GM21515 (cell line): ENCODE measurements around the gene TRPM2.

Source experiments
- ATAC-seq: cut with Tn5 transposase; IDR thresholded peaks from one replicate; pipeline ENCODE4 v1.9.1; 2021; ENCODE audit not compliant: unreplicated experiment

TRPM2 gene

GRCh38 chr21:44353191-44353970, at the start of gene TRPM2:
TRPM2 (plus strand) TSS chr21:44353621; CDS start chr21:44353701, 80 bp downstream.
- ATAC-seq = no peak

GRCh38 chr21:44304011-44304616, 49.3 kb upstream of the TRPM2 start:
- no peak for ATAC-seq

GRCh38 chr21:44304877-44305293, 48.5 kb upstream of the TRPM2 start:
- no peak for ATAC-seq

GRCh38 chr21:44305691-44306090, 47.7 kb upstream of the TRPM2 start:
- ATAC-seq = no peak

GRCh38 chr21:44306936-44307704, 46.3 kb upstream of the TRPM2 start:
- no peak for ATAC-seq

- ATAC-seq = no peak
Measured at GRCh38 chr21:44310628-44311507, 42.6 kb upstream of the TRPM2 start.

- ATAC-seq = no peak
Measured at GRCh38 chr21:44312089-44312488, 41.3 kb upstream of the TRPM2 start.

- ATAC-seq = no peak
Measured at GRCh38 chr21:44312716-44313115, 40.7 kb upstream of the TRPM2 start.

GRCh38 chr21:44313451-44313850, 40.0 kb upstream of the TRPM2 start:
- ATAC-seq = no peak

- ATAC-seq = no peak
Measured at GRCh38 chr21:44314128-44314527, 39.3 kb upstream of the TRPM2 start.

GRCh38 chr21:44314561-44314960, 38.9 kb upstream of the TRPM2 start:
- ATAC-seq = no peak

GRCh38 chr21:44315691-44316203, 37.7 kb upstream of the TRPM2 start:
- no peak for ATAC-seq

GRCh38 chr21:44316277-44316900, 37.0 kb upstream of the TRPM2 start:
- ATAC-seq = no peak

- ATAC-seq = no peak
Measured at GRCh38 chr21:44317241-44317782, 36.1 kb upstream of the TRPM2 start.

- no peak for ATAC-seq
Measured at GRCh38 chr21:44317871-44318270, 35.5 kb upstream of the TRPM2 start.

GRCh38 chr21:44318489-44319285, 34.7 kb upstream of the TRPM2 start:
- no peak for ATAC-seq

GRCh38 chr21:44319407-44320065, 33.9 kb upstream of the TRPM2 start:
- no peak for ATAC-seq

- ATAC-seq = no peak
Measured at GRCh38 chr21:44320847-44321246, 32.6 kb upstream of the TRPM2 start.
